ENCODE results near the gene POLD2.

GRCh38 chr7:44082541-44083207 is 40.7 kb downstream of the POLD2 start:
- no peak for TF ChIP-seq EZH2phosphoT487 (IDR thresholded peaks at IDR 0.05; ENCODE audit: borderline replicate concordance)
- TF ChIP-seq, protein P1, sequence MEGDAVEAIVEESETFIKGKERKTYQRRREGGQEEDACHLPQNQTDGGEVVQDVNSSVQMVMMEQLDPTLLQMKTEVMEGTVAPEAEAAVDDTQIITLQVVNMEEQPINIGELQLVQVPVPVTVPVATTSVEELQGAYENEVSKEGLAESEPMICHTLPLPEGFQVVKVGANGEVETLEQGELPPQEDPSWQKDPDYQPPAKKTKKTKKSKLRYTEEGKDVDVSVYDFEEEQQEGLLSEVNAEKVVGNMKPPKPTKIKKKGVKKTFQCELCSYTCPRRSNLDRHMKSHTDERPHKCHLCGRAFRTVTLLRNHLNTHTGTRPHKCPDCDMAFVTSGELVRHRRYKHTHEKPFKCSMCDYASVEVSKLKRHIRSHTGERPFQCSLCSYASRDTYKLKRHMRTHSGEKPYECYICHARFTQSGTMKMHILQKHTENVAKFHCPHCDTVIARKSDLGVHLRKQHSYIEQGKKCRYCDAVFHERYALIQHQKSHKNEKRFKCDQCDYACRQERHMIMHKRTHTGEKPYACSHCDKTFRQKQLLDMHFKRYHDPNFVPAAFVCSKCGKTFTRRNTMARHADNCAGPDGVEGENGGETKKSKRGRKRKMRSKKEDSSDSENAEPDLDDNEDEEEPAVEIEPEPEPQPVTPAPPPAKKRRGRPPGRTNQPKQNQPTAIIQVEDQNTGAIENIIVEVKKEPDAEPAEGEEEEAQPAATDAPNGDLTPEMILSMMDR (conservative IDR thresholded peaks at IDR 0.05; ENCODE audit: low read length): no peak

All from Loucy (cell line).